Lower leg skin (tissue), 4 donors: ENCODE data around the gene SUPT4H1. TPM values are rescaled to one million over a fixed set of nuclear protein-coding genes. Genes with fewer than 3 reads are reported as not detected.
"Not testable (repeated sequence)": the region's sequence is repeated elsewhere in the genome, so short reads cannot be mapped to it uniquely, and the experiment has no call there.

ENCODE experiments used
- DNase-seq, 2 donors: peaks; one replicate each; pipeline ENCODE4 v3.0.0-alpha.2; 2019; ENCODE audit warnings: low spot score in 2 of 2
- H3K4me3 ChIP-seq: fragments of 200-600 bp; sonication (generic); 2 replicates; pipeline ENCODE4 v1.5.1; 2017; ENCODE audit warnings: mild to moderate bottlenecking, low read depth; ENCODE audit not compliant: poor library complexity, severe bottlenecking
- POLR2A ChIP-seq, 2 donors: fragments of 450-650 bp; IDR thresholded peaks; one replicate each; pipeline ENCODE4 v1.6.1; 2016 to 2017; ENCODE audit warnings: antibody characterized with exemption in 2 of 2, mild to moderate bottlenecking in 1 of 2, moderate library complexity in 1 of 2
- WGBS, 2 donors: methylation state at CpG; one replicate each; pipeline ENCODE4 v1.1.5; 2018; 5-methylcytosine and 5-hydroxymethylcytosine counted together
- intact Hi-C: fragments of 100-400 bp; cut with DNase I; formaldehyde crosslinking; loops from one replicate; pipeline ENCODE4 v1.15.0; 2023; ENCODE audit warnings: low total_unique reads
- total RNA-seq, 4 donors: library from RNA; depleted of rRNA; stranded (reverse); fragments of >200 nt; gene quantifications; one replicate each; pipeline ENCODE4 v1.1.0, GENCODE V29; 2016
- TF ChIP-seq, protein P1 (sequence below), 3 donors: fragments of 450-650 bp; IDR thresholded peaks; one replicate each; pipeline ENCODE4 v1.5.1; 2016; ENCODE audit warnings: antibody characterized with exemption in 3 of 3, mild to moderate bottlenecking in 3 of 3, moderate library complexity in 2 of 3

Gene SUPT4H1
- total RNA-seq = 10 to 100 TPM; 49.5 to 89.7 (median 57.5) TPM

DNA sequence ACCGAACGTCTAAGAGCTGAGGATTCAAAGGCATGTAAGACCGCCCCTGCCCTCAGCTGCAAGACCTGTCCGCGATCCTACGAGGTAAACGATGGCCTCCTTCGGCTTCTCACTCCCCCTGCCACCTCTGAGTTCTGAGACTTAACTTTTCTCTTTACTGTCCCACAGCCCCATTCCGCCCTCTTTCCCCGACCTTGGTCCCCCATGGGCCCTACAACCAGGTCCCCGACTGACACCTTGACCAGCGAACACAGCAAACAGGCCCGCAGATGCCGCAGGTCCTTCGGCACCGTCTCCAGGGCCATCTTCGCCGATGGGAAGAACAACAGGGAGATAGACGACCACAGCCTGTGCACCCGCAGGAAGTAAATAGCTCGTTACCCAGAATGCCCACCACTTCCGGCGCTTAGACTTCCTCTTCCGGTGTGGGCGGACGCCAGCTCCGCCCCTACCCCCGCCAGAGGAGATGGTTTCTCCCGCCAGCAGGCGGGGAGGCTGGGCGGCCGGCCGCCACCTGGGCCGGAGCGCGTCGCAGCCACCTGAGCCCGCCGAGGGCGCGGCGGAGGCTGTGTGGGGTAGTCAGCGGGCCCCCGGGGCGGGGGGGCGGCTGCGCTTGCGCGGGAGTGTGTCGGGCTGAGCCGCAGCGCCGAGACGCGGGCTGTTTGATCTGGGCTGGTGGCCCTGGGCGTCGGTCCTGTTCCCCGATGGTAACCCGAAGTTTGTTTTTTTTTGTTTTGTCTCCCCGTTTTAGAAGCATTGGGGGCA is at the start of gene SUPT4H1:
SUPT4H1 (minus strand) TSS at position 371 of the 765 bp plus-strand sequence; CDS start at position 305, 66 bp downstream.
- WGBS, 2 donors = 0 to 1% methylated on average over 47 to 49 of the region's 60 CpGs
- peak; percentile 86 to 97 for DNase-seq
- peak within 1 kb of the TSS; percentile 98 for H3K4me3 ChIP-seq
- TF ChIP-seq POLR2A (IDR thresholded peaks at IDR 0.05) = peak in 1 of 2 donors; percentile 83
- TF ChIP-seq, protein P1, sequence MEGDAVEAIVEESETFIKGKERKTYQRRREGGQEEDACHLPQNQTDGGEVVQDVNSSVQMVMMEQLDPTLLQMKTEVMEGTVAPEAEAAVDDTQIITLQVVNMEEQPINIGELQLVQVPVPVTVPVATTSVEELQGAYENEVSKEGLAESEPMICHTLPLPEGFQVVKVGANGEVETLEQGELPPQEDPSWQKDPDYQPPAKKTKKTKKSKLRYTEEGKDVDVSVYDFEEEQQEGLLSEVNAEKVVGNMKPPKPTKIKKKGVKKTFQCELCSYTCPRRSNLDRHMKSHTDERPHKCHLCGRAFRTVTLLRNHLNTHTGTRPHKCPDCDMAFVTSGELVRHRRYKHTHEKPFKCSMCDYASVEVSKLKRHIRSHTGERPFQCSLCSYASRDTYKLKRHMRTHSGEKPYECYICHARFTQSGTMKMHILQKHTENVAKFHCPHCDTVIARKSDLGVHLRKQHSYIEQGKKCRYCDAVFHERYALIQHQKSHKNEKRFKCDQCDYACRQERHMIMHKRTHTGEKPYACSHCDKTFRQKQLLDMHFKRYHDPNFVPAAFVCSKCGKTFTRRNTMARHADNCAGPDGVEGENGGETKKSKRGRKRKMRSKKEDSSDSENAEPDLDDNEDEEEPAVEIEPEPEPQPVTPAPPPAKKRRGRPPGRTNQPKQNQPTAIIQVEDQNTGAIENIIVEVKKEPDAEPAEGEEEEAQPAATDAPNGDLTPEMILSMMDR (IDR thresholded peaks at IDR 0.05) = no peak
- intact Hi-C loops = loop anchor here (5.0 kb wide), 1 partner anchor 65 kb away; the partner anchor contains the start of gene RNF43

GRCh38 chr17:58401287-58401686 is 49.3 kb upstream of the SUPT4H1 start:
- H3K4me3 ChIP-seq = no peak overlapping the region
- DNase-seq = no peak
- intact Hi-C loops = no loop called here
- TF ChIP-seq POLR2A (IDR thresholded peaks at IDR 0.05) = no peak
- TF ChIP-seq, protein P1 (IDR thresholded peaks at IDR 0.05) = no peak
- 31 to 37% methylated on average over 2 of the region's 2 CpGs for WGBS, 2 donors

DNA sequence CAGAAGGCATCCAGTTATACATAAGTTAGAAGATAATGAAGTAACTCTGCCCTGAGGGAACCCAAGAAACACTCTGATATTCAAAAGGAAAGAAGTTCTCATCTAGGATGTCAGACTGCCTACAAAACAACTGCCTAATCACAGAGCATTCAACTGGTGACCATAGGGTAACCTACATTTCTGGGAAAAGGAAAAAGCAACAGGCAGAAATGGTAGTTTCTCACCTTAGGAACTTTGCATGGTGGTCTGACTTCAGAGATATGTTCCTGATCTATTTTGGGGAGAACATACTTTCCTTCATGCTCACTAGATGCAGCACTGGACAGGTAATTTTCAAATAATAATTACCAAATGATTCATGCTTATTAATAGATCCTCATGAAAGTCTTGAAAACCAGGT is 48.8 kb upstream of the SUPT4H1 start:
- DNase-seq = no peak
- TF ChIP-seq, protein P1 (IDR thresholded peaks at IDR 0.05) = no peak
- no peak for TF ChIP-seq POLR2A (IDR thresholded peaks at IDR 0.05)
- intact Hi-C loops = no loop called here
- no peak overlapping the region for H3K4me3 ChIP-seq

DNA sequence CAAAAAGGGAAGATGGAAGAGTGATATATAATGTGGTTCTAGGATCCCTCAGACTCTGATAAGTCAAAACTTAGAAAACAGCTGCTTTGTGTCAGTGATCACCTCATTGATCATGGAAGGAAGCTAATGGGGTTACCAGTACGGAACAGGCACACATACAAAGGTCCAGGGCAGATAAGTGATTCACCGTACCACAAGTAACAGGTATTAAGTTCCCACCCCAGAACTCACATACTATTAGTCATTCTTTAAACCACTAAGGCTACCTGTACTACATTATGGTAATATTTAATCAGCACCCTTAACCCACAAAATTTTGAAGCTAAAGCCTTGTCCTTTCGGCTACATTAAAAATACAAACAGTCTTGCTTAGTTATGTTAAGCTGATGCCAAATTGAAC is 48.0 kb upstream of the SUPT4H1 start:
- H3K4me3 ChIP-seq = no peak overlapping the region
- WGBS, 2 donors = 75 to 88% methylated on average over 3 of the region's 3 CpGs
- TF ChIP-seq POLR2A (IDR thresholded peaks at IDR 0.05) = no peak
- TF ChIP-seq, protein P1 (IDR thresholded peaks at IDR 0.05) = no peak
- intact Hi-C loops = no loop called here
- no peak for DNase-seq

DNA sequence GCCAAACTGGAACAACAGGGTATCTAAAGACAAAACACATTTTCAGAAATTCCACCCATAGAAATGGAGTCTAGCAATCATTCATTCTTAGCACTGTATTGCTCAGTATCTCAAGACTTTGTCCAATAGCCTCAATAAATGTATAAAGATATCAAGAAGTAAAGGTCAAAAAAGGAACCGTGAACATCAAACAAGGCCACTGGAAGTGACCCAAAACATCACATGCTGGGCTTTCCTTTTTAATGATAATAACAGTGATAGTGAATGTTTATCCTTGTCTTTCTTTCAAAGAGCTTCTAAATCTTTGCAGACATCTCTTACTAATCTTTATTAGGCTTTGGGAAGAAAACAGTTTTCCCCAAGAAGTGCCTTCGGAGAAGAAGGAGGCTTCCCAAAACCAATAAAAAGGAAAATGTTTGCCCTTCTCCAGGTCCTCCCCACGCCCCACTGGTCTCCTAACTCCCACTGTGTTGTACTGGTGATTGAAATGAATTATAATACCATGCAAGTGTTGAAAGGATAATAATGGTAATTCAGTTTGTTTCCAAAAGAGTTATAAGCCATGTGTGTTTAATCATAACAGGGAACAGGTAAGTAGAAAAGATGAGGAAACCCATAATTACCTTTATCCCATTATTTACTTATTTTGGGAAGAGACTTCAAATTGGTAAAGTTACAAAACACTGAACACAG is 46.7 kb upstream of the SUPT4H1 start:
- DNase-seq = no peak
- 35 to 44% methylated on average over 3 of the region's 3 CpGs for WGBS, 2 donors
- intact Hi-C loops = no loop called here
- TF ChIP-seq POLR2A (IDR thresholded peaks at IDR 0.05) = no peak
- TF ChIP-seq, protein P1 (IDR thresholded peaks at IDR 0.05) = no peak
- no peak overlapping the region for H3K4me3 ChIP-seq

DNA sequence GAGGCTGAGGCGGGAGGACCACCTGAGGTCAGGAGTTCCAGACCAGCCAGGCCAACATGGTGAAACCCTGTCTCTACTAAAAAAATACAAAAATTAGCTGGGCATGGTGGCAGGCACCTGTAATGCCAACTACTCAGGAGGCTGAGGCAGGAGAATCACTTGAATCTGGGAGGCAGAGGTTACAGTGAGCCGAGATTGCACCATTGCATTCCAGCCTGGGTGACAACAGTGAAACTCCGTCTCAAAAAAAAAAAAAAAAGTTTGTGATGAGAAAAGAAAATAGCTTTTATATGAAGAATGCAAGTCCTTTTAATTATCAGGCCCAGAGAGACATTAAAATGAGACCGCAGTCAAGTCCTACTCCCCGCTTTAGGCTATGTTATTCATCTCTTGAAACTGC is 45.4 kb upstream of the SUPT4H1 start:
- 77 to 78% methylated on average over 5 of the region's 5 CpGs for WGBS, 2 donors
- H3K4me3 ChIP-seq, intact Hi-C loops, DNase-seq: not testable (repeated sequence)
